SU-DHL-6 (cell line): ENCODE data around the gene SEMA3B.
A peak's percentile ranks its signal among the peaks of the same experiment; 100 is the strongest.

Experiments
- H2AFZ ChIP-seq: fragments of 200-600 bp; sonication (generic); 2 replicates; pipeline ENCODE4 v1.6.1; 2014; ENCODE audit warnings: low read depth, mild to moderate bottlenecking, moderate library complexity, mixed read lengths, antibody characterized with exemption, low read length; ENCODE audit not compliant: severe bottlenecking
- H3F3A ChIP-seq: fragments of 200-600 bp; shearing (Covaris generic); 2 replicates; pipeline ENCODE4 v1.6.0; 2016; ENCODE audit warnings: antibody characterized with exemption, mild to moderate bottlenecking; ENCODE audit not compliant: insufficient read depth
- H3K27ac ChIP-seq: fragments of 200-600 bp; sonication (generic); 2 replicates; pipeline ENCODE4 v1.5.1; 2016; ENCODE audit warnings: low read depth, mild to moderate bottlenecking, low read length, moderate library complexity, mixed read lengths
- H3K27me3 ChIP-seq: fragments of 200-600 bp; sonication (generic), shearing (Covaris generic); 2 replicates; pipeline ENCODE4 v1.6.0; 2014; ENCODE audit warnings: mild to moderate bottlenecking, low read length
- H3K36me3 ChIP-seq: fragments of 200-600 bp; sonication (generic); 2 replicates; pipeline ENCODE4 v1.6.1; 2014; ENCODE audit warnings: mild to moderate bottlenecking, low read length, mixed read lengths
- H3K4me2 ChIP-seq: fragments of 300-600, 200-600 bp; shearing (Covaris generic), sonication (generic); 2 replicates; pipeline ENCODE4 v1.6.0; 2014; ENCODE audit warnings: low read length, low read depth, mild to moderate bottlenecking; ENCODE audit not compliant: poor library complexity, severe bottlenecking
- H3K4me3 ChIP-seq: fragments of 200-600 bp; sonication (generic); 2 replicates; pipeline ENCODE4 v1.5.1; 2014; ENCODE audit warnings: antibody characterized with exemption, low read length, mild to moderate bottlenecking, mixed read lengths; ENCODE audit not compliant: insufficient read depth, poor library complexity, severe bottlenecking
- H3K79me2 ChIP-seq: fragments of 200-600 bp; sonication (generic); 2 replicates; pipeline ENCODE4 v1.6.1; 2014; ENCODE audit warnings: mild to moderate bottlenecking, low read length, moderate library complexity; ENCODE audit not compliant: insufficient read depth
- H3K9ac ChIP-seq: fragments of 200-600 bp; sonication (generic); 2 replicates; pipeline ENCODE4 v1.7.0; 2014; ENCODE audit warnings: mild to moderate bottlenecking, low read length
- H3K9me2 ChIP-seq: fragments of 200-600 bp; sonication (generic); replicated peaks from 2 replicates; pipeline ENCODE4 v1.6.1; 2014; ENCODE audit warnings: low read length; ENCODE audit not compliant: insufficient read depth
- H3K9me3 ChIP-seq: fragments of 200-600 bp; sonication (generic); 2 replicates; pipeline ENCODE4 v1.6.1; 2014; ENCODE audit warnings: low read length, mixed read lengths; ENCODE audit not compliant: insufficient read depth
- H4K20me1 ChIP-seq: fragments of 200-600 bp; sonication (generic); 2 replicates; pipeline ENCODE4 v1.6.1; 2014; ENCODE audit warnings: low read depth, mild to moderate bottlenecking, antibody characterized with exemption, low read length, moderate library complexity, mixed read lengths
- EZH2phosphoT487 ChIP-seq: fragments of 200-600 bp; sonication (generic), shearing (Covaris generic); conservative IDR thresholded peaks from 2 replicates; pipeline ENCODE4 v1.6.1; 2018; ENCODE audit warnings: mild to moderate bottlenecking, antibody characterized with exemption, low read length, moderate library complexity, mixed read lengths
- TF ChIP-seq, protein P1 (sequence below): fragments of 200-600 bp; sonication (generic); IDR thresholded peaks from one replicate; pipeline ENCODE4 v1.5.1; 2017; ENCODE audit warnings: antibody characterized with exemption, mild to moderate bottlenecking, low read length, moderate library complexity; ENCODE audit not compliant: insufficient read depth, poor library complexity, severe bottlenecking

SEMA3B gene

DNA sequence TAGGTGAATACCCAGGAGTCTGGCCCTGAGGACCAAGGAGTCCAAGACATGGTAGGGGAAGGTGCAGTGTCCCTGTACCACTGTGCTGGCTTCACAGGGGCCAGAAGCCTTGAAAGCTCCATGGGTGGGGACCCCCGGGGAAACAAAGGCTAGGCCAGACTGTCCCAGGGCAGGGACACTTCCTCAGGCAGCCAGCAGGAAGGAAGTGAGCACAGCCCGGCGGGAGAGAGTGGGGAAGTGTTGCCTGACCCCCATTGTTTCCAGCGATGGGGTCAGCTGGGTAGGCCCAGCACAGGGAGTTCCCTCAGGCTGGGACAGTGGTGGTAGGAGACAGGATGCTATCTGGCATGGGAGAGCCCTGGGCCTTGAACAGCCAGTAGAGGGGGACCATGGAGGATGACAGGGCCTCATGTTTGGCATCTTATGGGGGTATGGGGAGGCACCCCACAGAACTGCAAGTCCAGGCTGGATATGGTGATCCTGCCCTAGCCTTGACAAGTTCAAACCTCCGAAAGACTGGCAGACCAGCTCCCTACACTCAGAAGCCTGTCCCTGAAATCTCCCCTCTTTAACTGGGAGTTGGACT lies 54.8 kb downstream of the SEMA3B start:
- Histone ChIP-seq H3K9me3 (no peaks in the 10 kb centered on the region), H3K79me2 (peaks cover 13% of the 10 kb centered on the region), H3K9me2 (no peaks in the 10 kb centered on the region), H3K27me3 (no peaks in the 10 kb centered on the region), H3F3A (peaks cover 5% of the 10 kb centered on the region), H3K4me2 (no peak overlapping the region), H2AFZ (no peak overlapping the region), H3K9ac (no peak overlapping the region), H4K20me1 (no peaks in the 10 kb centered on the region), H3K4me3 (no peak overlapping the region), H3K36me3 (no peaks in the 10 kb centered on the region), H3K27ac (no peak overlapping the region)
- TF ChIP-seq, protein P1, sequence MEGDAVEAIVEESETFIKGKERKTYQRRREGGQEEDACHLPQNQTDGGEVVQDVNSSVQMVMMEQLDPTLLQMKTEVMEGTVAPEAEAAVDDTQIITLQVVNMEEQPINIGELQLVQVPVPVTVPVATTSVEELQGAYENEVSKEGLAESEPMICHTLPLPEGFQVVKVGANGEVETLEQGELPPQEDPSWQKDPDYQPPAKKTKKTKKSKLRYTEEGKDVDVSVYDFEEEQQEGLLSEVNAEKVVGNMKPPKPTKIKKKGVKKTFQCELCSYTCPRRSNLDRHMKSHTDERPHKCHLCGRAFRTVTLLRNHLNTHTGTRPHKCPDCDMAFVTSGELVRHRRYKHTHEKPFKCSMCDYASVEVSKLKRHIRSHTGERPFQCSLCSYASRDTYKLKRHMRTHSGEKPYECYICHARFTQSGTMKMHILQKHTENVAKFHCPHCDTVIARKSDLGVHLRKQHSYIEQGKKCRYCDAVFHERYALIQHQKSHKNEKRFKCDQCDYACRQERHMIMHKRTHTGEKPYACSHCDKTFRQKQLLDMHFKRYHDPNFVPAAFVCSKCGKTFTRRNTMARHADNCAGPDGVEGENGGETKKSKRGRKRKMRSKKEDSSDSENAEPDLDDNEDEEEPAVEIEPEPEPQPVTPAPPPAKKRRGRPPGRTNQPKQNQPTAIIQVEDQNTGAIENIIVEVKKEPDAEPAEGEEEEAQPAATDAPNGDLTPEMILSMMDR, result no peak
- TF ChIP-seq EZH2phosphoT487, result no peak

- Histone ChIP-seq H3K27ac (no peak overlapping the region), H3K4me2 (no peak overlapping the region), H3K4me3 (no peak overlapping the region), H3K36me3 (no peaks in the 10 kb centered on the region), H3F3A (peaks cover 9% of the 10 kb centered on the region), H3K9ac (no peak overlapping the region), H3K27me3 (no peaks in the 10 kb centered on the region), H3K9me3 (no peaks in the 10 kb centered on the region), H3K9me2 (no peaks in the 10 kb centered on the region), H3K79me2 (peaks cover 13% of the 10 kb centered on the region), H2AFZ (no peak overlapping the region), H4K20me1 (no peaks in the 10 kb centered on the region)
- TF ChIP-seq, protein P1, result peak; percentile 60
- TF ChIP-seq EZH2phosphoT487, result no peak
These were observed 55.6 kb downstream of the SEMA3B start for GRCh38 chr3:50324351-50325112.

GRCh38 chr3:50325113-50325480 lies 56.1 kb downstream of the SEMA3B start:
- H3K27ac ChIP-seq, result no peak overlapping the region
- no peak overlapping the region for H3K9ac ChIP-seq
- H3K27me3 ChIP-seq, result no peaks in the 10 kb centered on the region
- H3F3A ChIP-seq, result peaks cover 12% of the 10 kb centered on the region
- TF ChIP-seq, protein P1, result no peak
- no peak for TF ChIP-seq EZH2phosphoT487
- no peaks in the 10 kb centered on the region for H3K9me2 ChIP-seq
- no peaks in the 10 kb centered on the region for H3K36me3 ChIP-seq
- no peaks in the 10 kb centered on the region for H3K9me3 ChIP-seq
- H3K79me2 ChIP-seq, result peaks cover 13% of the 10 kb centered on the region
- no peak overlapping the region for H2AFZ ChIP-seq
- no peaks in the 10 kb centered on the region for H4K20me1 ChIP-seq
- no peak overlapping the region for H3K4me3 ChIP-seq
- H3K4me2 ChIP-seq, result no peak overlapping the region
